Smooth muscle cell of the brain vasculature (primary cell): ENCODE measurements around the gene LRP5.
A peak's percentile ranks its signal among the peaks of the same experiment; 100 is the strongest.
"Not testable (repeated sequence)": the region's sequence is repeated elsewhere in the genome, so short reads cannot be mapped to it uniquely, and the experiment has no call there.

Experiments used
- DNase-seq: peaks from one replicate; pipeline ENCODE4 v3.0.0-alpha.2; 2012; ENCODE audit warnings: low read depth, low spot score

The LRP5 gene

DNA sequence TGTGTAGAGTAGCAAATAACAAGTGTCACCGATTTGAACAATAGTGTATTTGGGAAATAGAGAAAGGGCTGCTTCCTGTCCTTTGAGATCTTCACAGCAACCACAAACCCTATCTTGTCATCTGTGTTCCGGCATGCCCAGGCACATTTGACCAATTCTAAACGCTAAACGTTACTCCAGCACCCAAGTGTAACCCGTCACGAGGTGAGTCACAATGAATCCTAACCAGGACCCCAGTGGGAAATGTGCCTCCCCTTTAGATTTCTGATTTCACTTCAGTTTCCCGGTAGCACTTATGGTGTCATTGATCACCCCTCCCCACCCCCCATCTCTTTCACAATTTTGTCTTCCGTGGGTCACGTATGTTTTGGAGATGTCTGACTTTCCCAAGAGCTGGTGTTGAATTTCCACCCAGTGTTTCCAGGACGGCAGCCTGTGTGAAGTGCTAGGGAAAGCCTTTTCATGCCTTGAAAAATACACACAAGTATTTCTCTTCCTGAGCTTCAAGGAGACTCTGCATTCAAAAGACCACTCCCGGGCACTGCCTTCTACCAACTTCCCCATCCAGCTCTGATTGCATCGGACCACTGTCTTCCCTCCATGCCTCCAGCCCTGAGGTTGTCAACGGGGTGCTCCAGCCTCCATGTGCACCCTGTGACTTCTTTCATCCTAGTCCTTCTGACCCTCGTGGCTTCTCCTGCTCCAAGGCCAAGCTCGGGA, 30.1 kb upstream of the LRP5 start:
- DNase-seq, result no peak

GRCh38 chr11:68282861-68283230, 29.5 kb upstream of the LRP5 start:
- no peak for DNase-seq

- DNase-seq, result not testable (repeated sequence)
Observed at GRCh38 chr11:68284588-68284987, 27.8 kb upstream of the LRP5 start.

DNA sequence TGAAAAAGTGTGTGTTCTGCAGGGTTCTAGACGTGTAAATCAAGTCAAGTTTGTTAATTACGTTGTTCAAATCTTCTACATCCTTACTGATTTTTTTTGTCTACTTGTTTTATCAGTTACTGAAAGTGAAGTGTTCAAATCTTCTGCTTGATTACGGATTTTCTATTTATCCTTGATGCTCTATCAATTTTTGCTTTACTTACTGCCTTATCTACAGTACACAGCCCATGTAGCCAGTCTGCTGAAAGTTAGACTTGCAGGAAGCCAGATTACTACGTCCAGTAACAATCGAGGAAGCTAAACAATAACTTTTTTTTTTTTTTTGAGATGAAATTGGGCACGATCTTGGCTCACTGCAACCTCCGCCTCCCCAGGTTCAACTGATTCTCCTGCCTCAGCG, 25.0 kb upstream of the LRP5 start:
- DNase-seq, result no peak

- no peak for DNase-seq
Observed at GRCh38 chr11:68289456-68289855, 22.9 kb upstream of the LRP5 start.

- no peak for DNase-seq
Observed at GRCh38 chr11:68293708-68294107, 18.7 kb upstream of the LRP5 start.

DNA sequence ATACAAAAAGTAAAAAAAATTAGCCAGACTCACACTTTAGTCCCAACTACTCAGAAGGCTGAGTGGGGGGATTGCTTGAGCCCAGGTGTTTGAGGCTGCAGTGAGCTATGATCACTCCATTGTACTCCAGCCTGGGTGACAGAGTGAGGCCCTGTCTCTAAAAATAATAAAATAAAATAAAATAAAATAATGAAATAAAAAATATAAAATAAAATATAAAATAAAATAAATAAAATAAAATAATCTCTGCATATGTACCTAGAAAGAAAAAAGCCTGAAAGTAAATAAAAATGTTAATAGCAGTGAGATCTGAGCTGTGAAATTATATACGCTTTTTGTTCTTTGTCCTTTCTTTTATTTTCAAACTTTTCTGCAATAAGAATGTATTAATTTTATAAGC, 17.1 kb upstream of the LRP5 start:
- DNase-seq, result no peak

DNA sequence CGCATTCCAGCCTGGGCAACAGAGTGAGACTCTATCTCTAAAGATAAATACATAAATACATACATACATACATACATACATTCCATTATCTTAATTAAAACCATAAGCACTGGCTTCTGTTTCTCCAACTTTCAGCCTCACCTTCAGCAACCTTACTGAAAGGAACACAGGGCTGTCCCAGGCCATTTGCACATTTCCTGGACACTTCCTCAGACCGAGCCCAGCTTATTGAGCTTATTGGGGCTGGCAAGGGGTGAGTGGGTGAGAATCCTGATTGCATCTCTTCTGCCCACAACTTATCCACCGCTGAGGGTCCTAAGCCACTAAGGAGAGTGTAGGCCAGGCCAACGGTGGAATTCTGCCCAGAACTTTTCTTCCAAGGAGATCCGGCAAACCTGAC, 16.5 kb upstream of the LRP5 start:
- no peak for DNase-seq

DNA sequence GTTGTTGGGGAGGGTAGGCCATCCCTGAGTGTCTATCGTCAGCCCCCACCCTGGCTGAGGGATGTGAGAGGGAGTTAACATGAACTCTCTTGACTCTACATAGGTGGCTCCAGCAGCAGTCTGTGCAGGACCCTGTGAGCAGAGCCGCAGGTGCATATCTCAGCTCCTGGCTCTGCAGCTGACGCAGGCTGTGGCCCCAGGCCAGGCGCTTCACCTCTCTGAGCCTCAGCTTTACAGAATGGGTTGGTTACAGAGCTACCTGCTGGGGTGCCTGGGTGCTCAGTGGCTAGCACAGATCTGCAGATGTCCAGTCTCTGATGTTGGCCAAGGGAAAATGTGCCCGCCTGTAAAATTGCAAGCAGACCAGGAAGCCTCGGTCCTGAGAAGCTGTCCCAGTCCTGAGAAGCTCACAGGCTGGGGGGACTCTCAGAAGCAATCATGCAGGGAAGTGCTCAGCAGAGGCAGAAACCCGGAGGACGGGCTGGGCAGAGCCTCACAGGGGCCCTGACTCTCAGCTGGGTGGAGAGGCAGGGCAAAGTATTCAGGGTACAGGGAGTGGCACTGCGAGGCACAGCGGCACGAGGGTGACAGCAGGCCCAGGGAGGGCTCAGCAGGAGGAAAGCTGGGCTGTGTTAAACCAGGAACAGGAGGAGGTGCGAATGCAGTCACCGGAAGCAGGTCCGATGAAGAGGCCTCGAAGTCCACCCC, 15.9 kb upstream of the LRP5 start:
- no peak for DNase-seq

DNA sequence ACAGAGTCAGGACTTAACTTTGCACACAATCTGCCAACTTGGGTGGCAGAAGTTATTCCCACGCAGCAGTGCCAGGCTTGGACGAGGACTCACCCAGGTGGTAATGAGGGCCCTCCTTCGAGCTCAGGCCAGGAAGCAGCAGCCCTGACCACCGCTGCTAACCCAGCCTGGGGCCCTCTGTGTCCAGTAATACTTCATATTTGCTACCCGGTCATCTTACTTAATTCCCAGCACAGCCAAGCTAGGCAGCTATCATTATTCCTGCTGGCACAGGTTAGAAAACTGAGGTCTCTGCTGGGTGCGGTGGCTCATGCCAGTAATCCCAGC, 15.4 kb upstream of the LRP5 start:
- DNase-seq, result no peak

GRCh38 chr11:68297494-68297811, 14.9 kb upstream of the LRP5 start:
- DNase-seq, result no peak

- peak; percentile 46 for DNase-seq
Observed at GRCh38 chr11:68297812-68298658, 14.4 kb upstream of the LRP5 start.

DNA sequence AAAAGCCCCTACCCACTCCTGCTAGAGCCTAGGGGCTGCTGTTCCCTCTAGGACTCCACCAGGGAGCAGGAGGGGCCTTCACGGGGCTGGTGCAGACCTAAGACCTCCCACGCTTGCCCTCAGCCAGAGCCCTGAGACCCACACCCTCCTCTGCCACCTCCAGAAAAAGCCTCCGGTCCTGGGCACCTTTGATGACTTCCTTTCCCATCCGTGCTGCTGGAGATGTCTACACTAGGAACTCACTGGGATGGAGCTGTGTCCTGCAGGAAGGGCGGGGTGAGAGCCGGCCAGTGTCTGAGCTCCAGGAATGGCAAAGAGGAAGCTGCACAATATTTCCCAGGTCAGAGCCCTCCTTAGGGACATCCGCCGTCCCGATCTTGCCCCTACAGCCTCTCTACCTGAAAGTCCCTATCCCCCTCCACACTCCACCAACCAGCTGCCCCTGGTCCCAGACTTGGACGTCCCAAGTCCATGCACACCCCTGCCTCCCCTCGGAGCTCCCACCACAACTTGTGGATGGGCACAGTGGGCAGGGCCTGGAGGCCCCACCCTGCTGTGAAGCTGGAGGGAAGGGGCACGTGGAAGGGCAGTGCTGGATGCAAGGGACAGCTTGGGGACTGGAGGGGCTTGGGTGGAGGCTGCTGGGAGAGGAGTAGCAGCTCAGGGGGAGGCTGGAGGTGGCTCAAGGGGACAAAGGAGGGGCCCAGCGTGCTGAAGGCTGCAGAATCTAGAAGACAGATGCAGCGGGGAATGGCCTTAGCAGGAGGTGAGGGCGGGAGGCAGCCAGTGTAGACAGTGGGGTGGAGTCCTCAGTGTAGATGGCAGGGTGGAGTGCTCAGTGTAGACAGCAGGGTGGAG, 13.5 kb upstream of the LRP5 start:
- no peak for DNase-seq

DNA sequence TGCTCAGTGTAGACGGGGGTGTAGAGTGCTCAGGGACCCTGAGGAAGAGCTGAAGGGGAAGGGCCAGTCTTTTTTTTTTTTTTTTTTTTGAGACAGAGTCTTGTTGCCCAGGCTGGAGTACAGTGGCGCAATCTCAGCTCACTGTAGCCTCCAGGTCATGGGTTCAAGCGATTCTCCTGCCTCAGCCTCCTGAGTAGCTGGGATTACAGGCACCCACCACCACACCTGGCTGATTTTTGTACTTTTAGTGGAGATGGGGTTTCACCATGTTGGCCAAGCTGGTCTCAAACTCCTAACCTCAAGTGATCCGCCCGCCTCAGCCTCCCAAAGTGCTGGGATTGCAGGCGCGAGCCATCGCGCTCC, 12.9 kb upstream of the LRP5 start:
- not testable (repeated sequence) for DNase-seq

GRCh38 chr11:68300076-68300830, 12.1 kb upstream of the LRP5 start:
- DNase-seq, result no peak

DNA sequence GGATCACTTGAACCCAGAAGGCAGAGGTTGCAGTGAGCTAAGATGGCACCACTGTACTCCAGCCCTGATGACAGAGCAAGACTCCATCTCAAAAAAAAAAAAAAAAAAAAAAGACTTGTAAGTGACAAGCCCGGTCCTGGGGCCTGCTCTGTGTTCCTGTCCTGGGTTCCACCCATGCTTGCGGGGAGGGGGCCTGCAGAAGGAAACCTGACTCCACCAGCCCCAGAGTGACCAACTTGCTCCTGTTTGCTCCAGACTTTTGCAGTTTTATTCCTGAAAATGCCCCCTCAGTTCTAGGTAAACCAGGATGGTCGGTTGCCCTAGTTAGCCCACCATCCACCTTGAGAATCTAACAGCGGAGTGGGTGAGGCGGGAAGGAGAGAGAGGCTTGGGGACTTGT, 10.1 kb upstream of the LRP5 start:
- DNase-seq, result no peak

GRCh38 chr11:68302670-68303069, 9.7 kb upstream of the LRP5 start:
- DNase-seq, result no peak

- no peak for DNase-seq
Observed at GRCh38 chr11:68303083-68303482, 9.3 kb upstream of the LRP5 start.

- DNase-seq, result no peak
Observed at GRCh38 chr11:68303982-68304780, 8.2 kb upstream of the LRP5 start.

- no peak for DNase-seq
Observed at GRCh38 chr11:68306636-68307035, 5.8 kb upstream of the LRP5 start.
